ENCODE results near the gene SDCBP2. TPM values are rescaled to one million over a fixed set of nuclear protein-coding genes. Genes with fewer than 3 reads are reported as not detected.

The SDCBP2 gene
- total and polyA plus RNA-seq, 2 of the 13 experiments (the other 11 are each of a cell fraction or from before 2014, with no cell fraction given), result 1.2 to 2.4 TPM

GRCh38 chr20:1326031-1326930 lies 2.7 kb downstream of the SDCBP2 start (continued):
- TF ChIP-seq FOXP4 (CRISPR knock-in tag; IDR thresholded peaks at IDR 0.05), result 0 out of 2 replicates have a peak, but pooled peaks have one; percentile 23
- peak; percentile 74; the same call in 1 of the 2 replicates for TF ChIP-seq ZBTB38 (CRISPR knock-in tag; IDR thresholded peaks at IDR 0.05)
- TF ChIP-seq KDM1A (CRISPR knock-in tag; IDR thresholded peaks at IDR 0.05), result peak; percentile 29
- no peak for TF ChIP-seq ZBTB10 (CRISPR knock-in tag; IDR thresholded peaks at IDR 0.05; ENCODE audit: borderline replicate concordance)
- TF ChIP-seq, protein P1, sequence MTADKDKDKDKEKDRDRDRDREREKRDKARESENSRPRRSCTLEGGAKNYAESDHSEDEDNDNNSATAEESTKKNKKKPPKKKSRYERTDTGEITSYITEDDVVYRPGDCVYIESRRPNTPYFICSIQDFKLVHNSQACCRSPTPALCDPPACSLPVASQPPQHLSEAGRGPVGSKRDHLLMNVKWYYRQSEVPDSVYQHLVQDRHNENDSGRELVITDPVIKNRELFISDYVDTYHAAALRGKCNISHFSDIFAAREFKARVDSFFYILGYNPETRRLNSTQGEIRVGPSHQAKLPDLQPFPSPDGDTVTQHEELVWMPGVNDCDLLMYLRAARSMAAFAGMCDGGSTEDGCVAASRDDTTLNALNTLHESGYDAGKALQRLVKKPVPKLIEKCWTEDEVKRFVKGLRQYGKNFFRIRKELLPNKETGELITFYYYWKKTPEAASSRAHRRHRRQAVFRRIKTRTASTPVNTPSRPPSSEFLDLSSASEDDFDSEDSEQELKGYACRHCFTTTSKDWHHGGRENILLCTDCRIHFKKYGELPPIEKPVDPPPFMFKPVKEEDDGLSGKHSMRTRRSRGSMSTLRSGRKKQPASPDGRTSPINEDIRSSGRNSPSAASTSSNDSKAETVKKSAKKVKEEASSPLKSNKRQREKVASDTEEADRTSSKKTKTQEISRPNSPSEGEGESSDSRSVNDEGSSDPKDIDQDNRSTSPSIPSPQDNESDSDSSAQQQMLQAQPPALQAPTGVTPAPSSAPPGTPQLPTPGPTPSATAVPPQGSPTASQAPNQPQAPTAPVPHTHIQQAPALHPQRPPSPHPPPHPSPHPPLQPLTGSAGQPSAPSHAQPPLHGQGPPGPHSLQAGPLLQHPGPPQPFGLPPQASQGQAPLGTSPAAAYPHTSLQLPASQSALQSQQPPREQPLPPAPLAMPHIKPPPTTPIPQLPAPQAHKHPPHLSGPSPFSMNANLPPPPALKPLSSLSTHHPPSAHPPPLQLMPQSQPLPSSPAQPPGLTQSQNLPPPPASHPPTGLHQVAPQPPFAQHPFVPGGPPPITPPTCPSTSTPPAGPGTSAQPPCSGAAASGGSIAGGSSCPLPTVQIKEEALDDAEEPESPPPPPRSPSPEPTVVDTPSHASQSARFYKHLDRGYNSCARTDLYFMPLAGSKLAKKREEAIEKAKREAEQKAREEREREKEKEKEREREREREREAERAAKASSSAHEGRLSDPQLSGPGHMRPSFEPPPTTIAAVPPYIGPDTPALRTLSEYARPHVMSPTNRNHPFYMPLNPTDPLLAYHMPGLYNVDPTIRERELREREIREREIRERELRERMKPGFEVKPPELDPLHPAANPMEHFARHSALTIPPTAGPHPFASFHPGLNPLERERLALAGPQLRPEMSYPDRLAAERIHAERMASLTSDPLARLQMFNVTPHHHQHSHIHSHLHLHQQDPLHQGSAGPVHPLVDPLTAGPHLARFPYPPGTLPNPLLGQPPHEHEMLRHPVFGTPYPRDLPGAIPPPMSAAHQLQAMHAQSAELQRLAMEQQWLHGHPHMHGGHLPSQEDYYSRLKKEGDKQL (CRISPR knock-in tag; IDR thresholded peaks at IDR 0.05; ENCODE audit: low read depth), result no peak
- TF ChIP-seq, protein P2, sequence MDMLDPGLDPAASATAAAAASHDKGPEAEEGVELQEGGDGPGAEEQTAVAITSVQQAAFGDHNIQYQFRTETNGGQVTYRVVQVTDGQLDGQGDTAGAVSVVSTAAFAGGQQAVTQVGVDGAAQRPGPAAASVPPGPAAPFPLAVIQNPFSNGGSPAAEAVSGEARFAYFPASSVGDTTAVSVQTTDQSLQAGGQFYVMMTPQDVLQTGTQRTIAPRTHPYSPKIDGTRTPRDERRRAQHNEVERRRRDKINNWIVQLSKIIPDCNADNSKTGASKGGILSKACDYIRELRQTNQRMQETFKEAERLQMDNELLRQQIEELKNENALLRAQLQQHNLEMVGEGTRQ (IDR thresholded peaks at IDR 0.05; ENCODE audit: low read depth, low read length), result no peak
- TF ChIP-seq, protein P2 (CRISPR knock-in tag; IDR thresholded peaks at IDR 0.05; ENCODE audit: borderline replicate concordance), result no peak
- TF ChIP-seq ZNF468 (CRISPR knock-in tag; IDR thresholded peaks at IDR 0.05), result no peak
- no peak for TF ChIP-seq AGO1 (IDR thresholded peaks at IDR 0.05; ENCODE audit: low read depth, low read length, poor library complexity, severe bottlenecking)
- TF ChIP-seq, protein P3, sequence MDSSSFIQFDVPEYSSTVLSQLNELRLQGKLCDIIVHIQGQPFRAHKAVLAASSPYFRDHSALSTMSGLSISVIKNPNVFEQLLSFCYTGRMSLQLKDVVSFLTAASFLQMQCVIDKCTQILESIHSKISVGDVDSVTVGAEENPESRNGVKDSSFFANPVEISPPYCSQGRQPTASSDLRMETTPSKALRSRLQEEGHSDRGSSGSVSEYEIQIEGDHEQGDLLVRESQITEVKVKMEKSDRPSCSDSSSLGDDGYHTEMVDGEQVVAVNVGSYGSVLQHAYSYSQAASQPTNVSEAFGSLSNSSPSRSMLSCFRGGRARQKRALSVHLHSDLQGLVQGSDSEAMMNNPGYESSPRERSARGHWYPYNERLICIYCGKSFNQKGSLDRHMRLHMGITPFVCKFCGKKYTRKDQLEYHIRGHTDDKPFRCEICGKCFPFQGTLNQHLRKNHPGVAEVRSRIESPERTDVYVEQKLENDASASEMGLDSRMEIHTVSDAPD (CRISPR knock-in tag; IDR thresholded peaks at IDR 0.05), result no peak
- TF ChIP-seq FOXK1 (CRISPR knock-in tag; IDR thresholded peaks at IDR 0.05; ENCODE audit: borderline replicate concordance, low read depth), result 0 out of 2 replicates have a peak, but pooled peaks have one; percentile 13
- TF ChIP-seq ATF7-NPFF (CRISPR knock-in tag; IDR thresholded peaks at IDR 0.05; ENCODE audit: low read depth), result peak; percentile 14; the same call in 1 of the 2 replicates
- no peak for TF ChIP-seq NFYC (CRISPR knock-in tag; IDR thresholded peaks at IDR 0.05)
